AG09309 (cell line): ENCODE measurements around the gene IGLL1.

Experiments
- DNase-seq: peaks from one replicate; pipeline ENCODE4 v3.0.0-alpha.2; 2010; ENCODE audit warnings: low read depth
- H3K4me3 ChIP-seq: 2 replicates; pipeline ENCODE4 v1.5.1; 2011; ENCODE audit warnings: mild to moderate bottlenecking, low read depth, low read length, moderate library complexity; ENCODE audit not compliant: control insufficient read depth
- CTCF ChIP-seq: IDR thresholded peaks from 2 replicates; pipeline ENCODE4 v1.5.1; 2011; ENCODE audit warnings: mild to moderate bottlenecking, low read depth, low read length, inconsistent platforms; ENCODE audit not compliant: insufficient read depth, control insufficient read depth; ENCODE audit errors: missing control alignments

IGLL1 gene

GRCh38 chr22:23529166-23530103, 50.7 kb downstream of the IGLL1 start:
- no peak for DNase-seq
- no peak for TF ChIP-seq CTCF
- no peak overlapping the region for H3K4me3 ChIP-seq

- H3K4me3 ChIP-seq = no peak overlapping the region
- TF ChIP-seq CTCF = no peak
- DNase-seq = no peak
Measured at GRCh38 chr22:23527971-23528740, 51.9 kb downstream of the IGLL1 start.

DNA sequence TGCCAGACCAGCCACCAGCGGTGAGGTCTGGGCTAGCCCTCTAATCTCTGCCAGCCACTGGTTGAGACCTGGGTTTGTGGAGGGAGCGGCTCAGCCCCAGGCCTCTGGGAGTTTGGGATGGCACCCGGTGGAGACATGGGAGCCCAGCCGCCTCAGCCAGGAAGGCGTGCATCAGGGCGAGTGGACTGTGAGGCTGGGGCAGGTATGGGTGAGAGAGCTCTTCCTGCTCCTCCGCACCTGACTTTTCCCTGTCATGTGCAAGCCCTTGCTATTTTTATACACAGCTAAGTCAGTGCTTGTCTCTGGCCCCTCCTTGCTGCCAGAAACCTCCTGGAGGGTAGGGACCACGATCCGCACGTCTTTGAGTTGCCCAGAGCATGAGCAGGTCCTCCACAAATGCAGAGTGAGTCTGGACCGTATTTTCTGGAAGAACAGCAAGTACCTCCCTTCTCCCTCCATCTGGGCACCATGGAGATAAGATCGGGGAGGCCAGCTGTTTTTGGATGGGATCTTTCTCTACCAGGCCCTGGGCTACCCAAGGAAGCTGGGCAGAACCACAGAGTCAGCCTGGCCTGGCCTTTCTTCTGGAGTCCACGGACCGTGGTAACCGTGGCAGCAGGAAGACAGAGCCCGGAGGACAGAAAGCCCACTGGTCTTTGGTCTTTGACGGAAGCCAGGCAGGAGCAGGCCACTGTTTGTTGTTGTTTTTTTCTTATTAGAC, 53.3 kb downstream of the IGLL1 start:
- no peak for TF ChIP-seq CTCF
- no peak overlapping the region for H3K4me3 ChIP-seq
- no peak for DNase-seq

DNA sequence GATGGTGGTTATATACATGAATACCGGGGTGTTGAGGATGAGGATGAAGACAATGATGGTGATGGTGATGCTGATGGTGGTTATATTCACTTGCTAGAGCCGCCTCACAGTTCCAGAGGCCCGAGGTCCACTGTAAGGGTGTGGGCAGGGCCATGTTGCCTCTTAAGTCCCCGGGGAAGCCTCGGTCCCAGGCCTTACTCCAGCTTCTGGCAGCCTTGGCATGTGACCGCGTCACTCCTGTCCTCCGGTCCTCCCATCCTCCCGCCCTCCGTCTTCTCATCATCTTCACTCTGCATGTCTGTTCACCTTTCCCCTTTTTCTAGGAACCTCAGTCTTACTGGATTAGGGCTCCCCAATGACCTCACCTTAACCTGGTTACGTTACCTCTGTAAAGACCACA, 54.6 kb downstream of the IGLL1 start:
- no peak for TF ChIP-seq CTCF
- DNase-seq = no peak
- H3K4me3 ChIP-seq = no peak overlapping the region

GRCh38 chr22:23524226-23524625, 55.9 kb downstream of the IGLL1 start:
- no peak overlapping the region for H3K4me3 ChIP-seq
- TF ChIP-seq CTCF = no peak
- no peak for DNase-seq

GRCh38 chr22:23523713-23524112, 56.4 kb downstream of the IGLL1 start:
- DNase-seq = no peak
- H3K4me3 ChIP-seq = no peak overlapping the region
- no peak for TF ChIP-seq CTCF
